RWPE1 (cell line): ENCODE measurements around the gene JMJD1C.
"Not testable (repeated sequence)": the region's sequence is repeated elsewhere in the genome, so short reads cannot be mapped to it uniquely, and the experiment has no call there.

Source experiments
- CTCF ChIA-PET: fragments of 350-600 bp; sonication (Branson Sonifier 250); formaldehyde crosslinking; extraction: SDS; loops from one replicate; lab custom pipeline; 2021; lab: Yijun Ruan, JAX
- POLR2A ChIA-PET: fragments of 400-600 bp; formaldehyde crosslinking; extraction: SDS; loops from one replicate; lab custom pipeline; 2020; ENCODE audit warnings: antibody characterized with exemption; ENCODE audit not compliant: low non-redundant PET; lab: Yijun Ruan, JAX
- DNase-seq: peaks from one replicate; pipeline ENCODE4 v3.0.0; 2012; ENCODE audit warnings: low spot score
- H3K27ac ChIP-seq: fragments of 450-650 bp; 2 replicates; pipeline ENCODE4 v1.5.1; 2017
- TF ChIP-seq, protein P1 (sequence below): fragments of 450-650 bp; conservative IDR thresholded peaks from 2 replicates; pipeline ENCODE4 v1.5.1; 2017; ENCODE audit warnings: low read depth, mild to moderate bottlenecking

JMJD1C gene

DNA sequence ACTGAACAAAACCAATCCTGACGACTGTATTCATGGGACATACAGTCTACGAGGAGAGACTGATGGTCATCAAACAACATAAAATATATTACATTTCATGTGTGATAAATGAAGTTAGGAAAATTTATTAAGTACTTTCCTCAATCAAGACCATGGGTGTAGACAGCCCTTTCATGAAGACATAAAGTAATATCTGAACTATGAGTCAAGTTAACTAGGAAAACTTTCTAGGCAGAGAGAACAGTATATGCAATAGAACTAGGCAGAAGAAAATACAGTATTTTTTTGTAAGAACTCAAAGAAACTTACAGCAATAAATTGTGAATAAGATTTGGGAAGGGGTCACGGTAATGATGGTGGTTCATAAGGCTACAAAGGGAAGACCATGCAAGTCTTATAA lies 112.8 kb downstream of the JMJD1C start:
- CTCF ChIA-PET: interaction anchor here (0.7 to 1.3 kb wide), 2 partner anchors 104 to 187 kb away, joined by 3 read pairs; no protein-coding TSS in a partner anchor
- no peak overlapping the region for H3K27ac ChIP-seq
- TF ChIP-seq, protein P1, sequence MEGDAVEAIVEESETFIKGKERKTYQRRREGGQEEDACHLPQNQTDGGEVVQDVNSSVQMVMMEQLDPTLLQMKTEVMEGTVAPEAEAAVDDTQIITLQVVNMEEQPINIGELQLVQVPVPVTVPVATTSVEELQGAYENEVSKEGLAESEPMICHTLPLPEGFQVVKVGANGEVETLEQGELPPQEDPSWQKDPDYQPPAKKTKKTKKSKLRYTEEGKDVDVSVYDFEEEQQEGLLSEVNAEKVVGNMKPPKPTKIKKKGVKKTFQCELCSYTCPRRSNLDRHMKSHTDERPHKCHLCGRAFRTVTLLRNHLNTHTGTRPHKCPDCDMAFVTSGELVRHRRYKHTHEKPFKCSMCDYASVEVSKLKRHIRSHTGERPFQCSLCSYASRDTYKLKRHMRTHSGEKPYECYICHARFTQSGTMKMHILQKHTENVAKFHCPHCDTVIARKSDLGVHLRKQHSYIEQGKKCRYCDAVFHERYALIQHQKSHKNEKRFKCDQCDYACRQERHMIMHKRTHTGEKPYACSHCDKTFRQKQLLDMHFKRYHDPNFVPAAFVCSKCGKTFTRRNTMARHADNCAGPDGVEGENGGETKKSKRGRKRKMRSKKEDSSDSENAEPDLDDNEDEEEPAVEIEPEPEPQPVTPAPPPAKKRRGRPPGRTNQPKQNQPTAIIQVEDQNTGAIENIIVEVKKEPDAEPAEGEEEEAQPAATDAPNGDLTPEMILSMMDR: no peak
- POLR2A ChIA-PET: no interaction called here
- DNase-seq: no peak

- H3K27ac ChIP-seq: no peak overlapping the region
- ChIA-PET POLR2A (no interaction called here), CTCF (interaction anchor here (0.5 to 0.7 kb wide), 3 partner anchors 16 to 182 kb away, joined by 3 to 6 read pairs (median 4); no protein-coding TSS in a partner anchor)
- DNase-seq: peak; percentile 7
- TF ChIP-seq, protein P1: no peak
Measured at GRCh38 chr10:63348245-63348850, 117.4 kb downstream of the JMJD1C start.

DNA sequence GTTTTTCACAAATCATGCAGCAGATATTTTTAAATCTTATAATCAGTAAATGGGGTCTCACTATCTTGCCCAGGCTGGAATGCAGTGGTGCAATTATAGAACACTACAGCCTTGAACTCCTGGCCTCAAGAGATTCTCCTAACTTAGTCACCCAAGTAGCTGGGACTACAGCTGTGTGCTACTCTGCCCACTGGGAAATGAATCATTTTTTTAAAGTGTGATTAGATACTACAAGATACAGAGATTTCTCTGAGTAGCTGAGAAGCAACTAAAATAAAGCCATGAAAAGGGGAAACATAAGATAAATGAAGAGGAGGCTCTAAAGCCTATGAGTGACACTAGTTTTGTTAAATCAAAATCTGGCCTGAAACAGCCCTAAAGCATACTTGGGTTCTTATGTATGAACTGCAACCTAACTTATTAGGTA lies 119.7 kb downstream of the JMJD1C start:
- DNase-seq: no peak
- POLR2A ChIA-PET: no interaction called here
- TF ChIP-seq, protein P1: no peak
- no peak overlapping the region for H3K27ac ChIP-seq
- CTCF ChIA-PET: no interaction called here

DNA sequence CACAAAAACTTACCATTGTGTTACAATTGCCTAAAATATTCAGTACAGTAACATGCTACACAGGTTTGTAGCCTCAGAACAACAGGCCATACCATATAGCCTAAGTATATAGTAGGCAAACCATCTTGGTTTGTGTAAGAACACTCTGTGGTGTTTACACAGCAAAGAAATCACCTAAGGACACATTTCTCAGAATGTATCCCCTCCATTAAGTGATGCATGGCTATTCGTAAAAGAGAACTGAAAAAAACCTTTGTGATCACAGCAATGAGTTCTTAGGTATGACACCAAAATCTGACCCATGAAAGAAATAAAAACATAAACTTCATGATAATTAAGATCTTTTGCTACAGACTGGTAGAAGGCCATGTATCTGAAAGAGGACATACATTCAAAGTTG lies 121.5 kb downstream of the JMJD1C start:
- TF ChIP-seq, protein P1: no peak
- H3K27ac ChIP-seq: no peak overlapping the region
- ChIA-PET POLR2A (no interaction called here), CTCF (interaction anchor here (0.7 kb wide), 1 partner anchor 18 kb away, joined by 3 read pairs; no protein-coding TSS in a partner anchor)
- no peak for DNase-seq

DNA sequence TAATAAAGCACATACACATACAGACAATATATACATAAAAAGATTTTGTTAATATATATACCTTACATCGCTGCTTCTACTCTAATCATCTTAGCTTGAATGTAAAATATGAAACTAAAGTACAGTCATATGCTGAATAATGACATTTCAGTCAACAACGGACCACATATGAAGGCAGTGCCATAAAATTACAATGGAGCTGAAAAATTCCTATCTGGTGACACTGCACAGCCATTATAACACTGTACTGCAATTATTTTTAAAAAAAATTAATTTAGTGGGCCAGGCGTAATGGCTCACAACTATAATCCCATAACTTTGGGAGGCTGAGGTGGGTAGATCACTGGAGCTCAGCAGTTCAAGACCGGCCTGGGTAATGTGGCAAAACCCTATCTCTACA lies 122.3 kb downstream of the JMJD1C start:
- POLR2A ChIA-PET: no interaction called here
- TF ChIP-seq, protein P1: no peak
- DNase-seq: no peak
- CTCF ChIA-PET: no interaction called here
- no peak overlapping the region for H3K27ac ChIP-seq

DNA sequence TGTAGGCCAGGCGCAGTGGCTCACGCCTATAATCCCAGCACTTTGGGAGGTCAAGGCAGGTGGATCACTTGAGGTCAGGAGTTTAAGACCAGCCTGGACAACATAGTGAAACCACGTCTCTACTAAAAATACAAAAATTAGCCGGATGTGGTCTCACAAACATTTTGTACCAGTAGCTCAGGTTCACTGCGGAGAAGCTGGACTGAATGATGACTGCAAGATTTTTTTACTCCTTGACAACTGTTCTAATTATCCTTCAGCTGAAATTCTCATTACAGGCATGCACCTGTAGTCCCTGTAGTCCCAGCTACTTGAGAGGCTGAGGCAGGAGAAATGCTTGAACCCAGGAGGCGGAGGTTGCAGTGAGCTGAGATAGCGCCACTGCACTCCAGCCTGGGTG lies 126.1 kb downstream of the JMJD1C start:
- DNase-seq, H3K27ac ChIP-seq, POLR2A ChIA-PET: not testable (repeated sequence)
- CTCF ChIA-PET: interaction anchor here (1.0 kb wide), 1 partner anchor 381 kb away, joined by 3 read pairs; no protein-coding TSS in a partner anchor
